NCI-H82 treated with DMSO at 0.1 percent for 48 hours (cell line): ENCODE results near the gene TRABD2B.

Experiments used
- DNase-seq: peaks from one replicate; lab custom pipeline; 2025; ENCODE audit not compliant: unreplicated experiment; lab: John Stamatoyannopoulos, UW

The TRABD2B gene

DNA sequence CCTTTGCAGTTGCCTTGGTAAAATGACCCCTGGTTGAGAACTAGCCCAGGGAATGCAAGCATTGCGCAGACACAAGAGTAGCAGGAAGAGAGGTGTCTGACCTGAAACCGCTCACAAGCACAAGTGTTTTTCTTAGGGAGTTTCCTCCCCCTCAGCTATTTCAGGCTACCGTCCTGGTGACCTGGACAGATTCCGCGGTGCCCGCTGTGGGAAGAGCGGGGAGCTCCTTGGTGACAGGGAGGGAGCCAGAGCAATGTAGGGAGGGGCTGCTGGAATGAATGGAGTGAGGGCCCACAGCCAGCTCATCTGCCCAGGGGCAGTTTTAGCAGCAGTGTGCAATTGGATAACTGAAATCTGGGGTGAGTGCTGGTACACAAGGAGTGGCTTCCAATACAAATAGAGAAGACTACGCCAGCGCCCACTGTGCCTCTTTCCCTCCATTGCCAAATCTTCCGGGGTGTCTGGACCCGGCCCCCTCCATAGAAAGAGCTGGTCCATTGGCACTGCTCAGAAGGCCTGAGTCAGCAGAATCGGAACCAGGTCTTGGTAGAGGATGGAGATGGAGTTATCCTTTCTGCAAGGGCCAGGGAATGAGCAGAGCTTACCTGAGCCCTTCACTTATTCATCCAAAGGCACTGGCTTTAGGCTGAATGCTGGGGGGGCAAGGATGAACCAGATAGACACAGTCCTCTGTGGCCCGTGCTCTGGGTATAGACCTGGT is 82.8 kb downstream of the TRABD2B start:
- DNase-seq: no peak

DNA sequence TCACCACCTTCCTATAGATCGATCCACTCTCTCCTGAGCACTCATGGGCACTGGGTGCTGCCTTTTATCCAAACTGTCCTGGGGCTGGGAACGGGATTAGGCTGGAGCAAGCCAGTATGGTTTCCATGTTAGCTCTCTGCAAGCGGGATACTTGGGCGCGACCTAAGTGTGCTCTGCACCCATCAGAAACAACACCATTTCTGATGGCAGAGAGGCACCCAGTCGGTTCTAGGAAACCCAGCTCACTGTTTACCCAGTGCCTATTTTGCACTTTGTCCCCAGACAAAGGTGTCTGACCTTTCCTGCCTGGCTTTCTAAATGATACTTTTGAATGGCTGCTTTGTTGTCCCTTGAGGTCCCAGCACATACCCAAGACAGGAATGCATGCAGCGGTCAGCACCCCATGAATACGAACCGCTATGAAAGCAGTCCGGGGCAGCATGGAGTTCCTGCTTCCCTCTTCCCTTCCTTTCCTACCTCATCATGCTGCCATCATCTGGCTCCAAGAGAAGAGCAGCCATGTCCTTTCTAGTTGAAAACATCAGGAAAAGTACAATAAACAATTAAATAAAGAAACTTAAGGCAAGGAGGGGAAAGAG is 83.9 kb downstream of the TRABD2B start:
- no peak for DNase-seq

DNA sequence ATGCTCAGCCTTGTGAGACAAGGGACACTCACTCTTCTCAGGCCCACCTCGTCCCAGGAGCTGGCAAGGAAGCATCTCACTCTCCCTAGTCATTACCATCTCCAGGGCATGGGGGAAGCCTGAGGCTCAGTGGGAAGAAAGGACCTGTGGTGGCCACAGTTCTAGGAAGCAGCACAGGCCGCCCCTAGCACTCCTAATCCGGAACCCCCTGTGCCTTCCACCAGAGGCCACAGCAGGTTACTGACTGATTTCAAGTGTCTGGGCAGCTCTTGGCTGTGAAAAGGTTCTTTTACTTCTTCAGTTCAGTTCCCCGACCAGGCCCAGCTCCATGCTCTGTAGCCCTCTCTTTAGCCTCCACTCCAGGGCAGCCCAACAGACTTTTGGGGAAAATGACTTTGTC is 84.4 kb downstream of the TRABD2B start:
- no peak for DNase-seq

DNA sequence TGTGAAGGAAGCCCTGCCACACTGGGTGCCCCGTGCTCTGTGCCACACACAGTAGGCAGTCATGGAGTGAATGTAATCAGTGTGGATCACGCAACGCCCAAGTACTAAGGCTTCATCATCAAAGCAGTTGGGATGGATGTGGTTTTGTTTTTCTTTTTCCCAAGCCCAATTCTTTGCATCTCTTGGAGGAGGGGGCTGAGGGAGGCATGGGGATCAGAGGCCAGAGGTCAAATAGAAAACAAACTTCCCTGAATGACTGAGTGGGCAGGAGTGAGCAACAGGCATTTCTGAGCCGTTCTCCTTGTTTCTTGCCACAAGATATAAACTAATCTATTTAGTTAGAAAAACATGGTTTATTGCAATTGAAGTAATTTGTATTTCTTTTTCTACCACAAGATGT is 85.3 kb downstream of the TRABD2B start:
- no peak for DNase-seq

DNA sequence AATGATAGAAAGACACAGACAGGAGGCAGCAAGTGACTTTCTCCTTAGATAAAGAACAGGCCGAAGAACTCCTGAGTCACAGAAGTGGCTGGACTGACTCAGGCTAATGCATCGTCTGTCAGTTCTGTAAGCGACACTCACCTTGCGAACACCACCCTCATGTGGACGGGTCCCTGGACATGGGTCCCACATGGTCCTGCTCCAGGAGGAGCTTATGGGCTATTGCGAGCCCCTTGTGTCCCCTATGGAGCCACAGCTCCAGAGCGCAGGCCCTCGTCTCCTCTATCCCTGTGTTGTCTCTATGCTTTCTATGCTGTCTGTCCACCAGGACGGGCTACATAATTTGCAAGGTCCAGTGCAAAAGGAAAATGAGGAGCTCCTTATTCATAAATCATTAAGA is 85.8 kb downstream of the TRABD2B start:
- no peak for DNase-seq

DNA sequence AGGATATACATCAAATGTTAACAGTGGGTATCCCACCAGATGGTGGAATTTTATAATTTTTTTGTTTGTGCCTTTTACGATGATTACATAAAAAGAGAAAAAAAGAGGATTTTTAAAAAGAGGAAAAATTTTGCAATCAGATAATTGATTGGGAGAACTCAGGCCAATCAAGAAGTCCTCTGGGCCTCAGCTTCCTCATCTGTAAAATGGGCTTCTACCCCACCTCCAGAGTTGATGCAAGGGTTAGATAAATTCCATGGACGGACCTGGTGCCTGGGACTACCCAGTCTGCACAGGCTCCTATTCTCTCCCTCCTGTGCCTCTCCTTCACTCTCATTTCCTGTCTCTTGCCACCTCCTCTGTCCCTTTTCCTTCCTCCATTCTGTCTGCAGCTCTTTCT is 88.9 kb downstream of the TRABD2B start:
- no peak for DNase-seq

DNA sequence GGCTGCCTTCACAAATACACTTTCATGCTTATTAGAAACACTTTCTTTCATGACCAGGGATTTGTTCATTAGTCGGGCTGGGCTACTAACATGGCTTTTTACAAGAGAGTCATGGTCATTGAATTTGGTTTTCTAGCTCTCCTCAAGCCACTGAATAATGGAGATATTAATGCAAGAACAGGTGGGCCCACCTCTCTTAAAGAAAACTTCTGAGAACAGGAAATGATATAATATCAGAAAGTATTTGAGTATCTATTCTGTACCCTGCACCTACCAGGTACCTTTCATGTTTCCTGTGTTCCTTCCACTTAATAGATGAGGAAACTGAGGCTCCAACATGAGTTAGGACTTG is 90.0 kb downstream of the TRABD2B start:
- DNase-seq: no peak

DNA sequence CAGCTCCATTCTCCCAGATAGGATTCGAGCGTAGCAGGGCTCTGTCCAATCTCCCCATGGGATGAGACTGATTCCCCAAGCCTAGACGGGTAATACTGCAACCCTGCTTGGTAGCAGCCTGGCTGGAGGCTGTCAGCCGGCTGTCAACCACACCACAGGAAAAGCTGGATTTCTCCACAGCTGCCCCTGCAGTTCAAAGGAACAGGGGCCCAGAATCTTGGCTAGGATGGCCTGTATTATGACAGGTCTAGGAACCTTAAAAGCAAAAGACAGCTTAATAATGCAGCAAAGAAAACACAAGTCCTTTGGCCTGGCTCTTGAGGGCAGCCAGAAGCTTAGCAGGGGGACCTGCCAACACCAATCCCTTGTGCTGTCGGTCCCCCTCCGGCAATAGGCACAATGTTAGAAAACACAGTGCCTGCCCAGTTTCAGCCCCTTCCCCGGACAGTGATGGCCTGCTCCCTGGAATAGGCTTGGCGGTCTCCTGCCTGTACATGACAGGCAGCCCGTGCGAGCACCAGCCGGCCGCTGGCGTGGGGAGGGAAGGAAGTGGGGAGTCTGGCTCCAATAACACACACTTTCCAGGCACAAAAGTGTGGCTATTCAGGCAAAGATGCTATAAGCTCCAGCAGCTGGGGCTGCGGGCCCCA is 90.5 kb downstream of the TRABD2B start:
- no peak for DNase-seq

DNA sequence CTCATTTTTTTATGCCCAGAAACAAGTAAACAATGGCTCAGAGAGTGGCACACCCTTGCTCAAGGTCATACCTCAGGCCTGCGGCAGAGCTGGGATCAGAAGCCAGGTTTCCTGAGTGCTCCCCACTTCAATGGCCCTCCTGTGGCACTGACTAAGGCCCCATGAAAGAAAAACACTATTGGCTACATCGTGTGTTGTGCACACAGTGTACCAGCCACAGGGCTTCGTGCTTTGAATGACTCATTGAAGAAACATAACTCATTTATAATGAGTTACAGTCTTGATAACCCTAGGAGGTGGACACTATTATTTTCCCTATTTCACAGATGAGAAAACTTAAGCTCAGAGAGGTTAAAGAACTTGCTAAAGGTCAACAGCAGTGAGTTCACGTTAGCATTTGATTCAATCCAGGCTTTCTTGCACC is 91.2 kb downstream of the TRABD2B start:
- no peak for DNase-seq

DNA sequence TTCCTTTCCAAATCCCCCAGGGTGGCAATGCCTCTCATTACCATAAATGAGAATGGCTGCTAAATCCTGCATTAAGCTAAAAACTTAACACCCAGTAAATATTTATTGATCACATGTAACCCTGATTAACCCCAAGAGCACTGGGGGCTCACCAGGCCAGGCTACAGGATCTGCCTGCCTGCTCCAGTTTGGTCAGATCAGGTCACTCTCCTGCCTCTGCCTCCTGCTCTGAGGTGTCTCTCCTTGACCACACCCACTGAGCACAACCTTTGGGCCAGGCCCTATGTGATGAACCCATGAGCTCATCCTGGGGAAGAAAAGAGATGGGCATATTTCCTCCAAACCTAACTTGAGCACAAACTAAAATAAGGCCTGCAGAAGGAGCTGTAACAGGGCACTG is 93.5 kb downstream of the TRABD2B start:
- no peak for DNase-seq

DNA sequence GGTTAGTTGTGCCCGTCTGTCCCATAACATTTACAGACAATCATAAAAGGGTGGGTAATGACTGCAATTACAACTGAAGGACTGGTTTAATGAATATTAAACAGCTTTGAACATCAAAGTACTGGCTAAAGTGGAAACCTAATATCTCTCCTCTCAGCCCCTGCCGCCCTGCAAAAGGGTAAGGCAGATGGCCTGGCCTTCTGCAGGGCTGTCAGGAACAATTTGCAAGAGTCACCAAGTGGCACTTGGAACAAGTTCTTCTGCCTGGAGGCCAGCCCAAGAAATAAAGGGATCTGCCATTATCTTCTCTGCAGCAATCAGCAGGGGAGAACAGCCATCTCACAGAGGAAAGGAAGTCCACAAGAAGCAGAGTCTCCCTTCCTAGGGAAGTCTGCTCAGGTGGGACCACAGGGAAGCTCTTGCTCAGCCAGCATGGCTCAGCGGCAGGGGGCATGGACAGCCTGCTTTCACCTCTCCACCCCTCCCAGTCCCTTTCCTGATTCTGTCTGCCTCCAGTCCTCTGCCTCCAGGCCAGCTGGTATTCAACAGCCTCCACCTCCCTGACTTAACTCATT is 96.1 kb downstream of the TRABD2B start:
- DNase-seq: no peak

DNA sequence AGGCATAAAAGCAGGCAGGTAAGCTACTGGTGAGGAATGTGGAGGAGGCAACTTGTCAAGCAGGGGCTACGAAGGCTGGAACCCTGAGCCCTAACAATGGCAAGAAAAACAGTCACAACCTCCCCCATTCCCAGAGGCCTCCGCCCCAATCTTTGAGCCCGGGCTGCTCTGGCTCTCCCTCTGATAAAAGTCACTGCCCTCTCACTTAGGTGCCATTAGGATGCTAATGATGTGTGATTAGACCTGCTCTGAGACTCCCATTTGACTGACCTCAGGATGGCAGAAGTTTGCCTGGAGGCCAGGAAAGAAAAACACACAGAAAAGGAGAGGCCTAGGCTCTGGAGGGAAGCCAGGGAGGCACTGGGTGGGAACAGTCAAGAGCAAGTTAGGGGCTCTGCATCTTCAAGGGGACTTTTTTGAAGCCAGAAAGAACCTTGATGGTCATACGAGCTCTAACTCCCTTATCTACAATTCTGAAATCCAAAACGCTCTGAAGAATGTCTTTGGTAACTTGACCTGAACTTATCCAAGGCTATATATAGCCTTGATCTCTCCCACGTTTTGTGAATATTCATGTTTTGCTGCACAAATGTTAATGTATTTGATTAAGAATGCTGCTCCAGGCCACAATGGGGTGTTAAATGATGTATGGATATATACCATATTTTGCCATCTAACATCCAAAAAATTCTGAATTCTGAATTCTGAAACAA is 98.9 kb downstream of the TRABD2B start:
- no peak for DNase-seq

DNA sequence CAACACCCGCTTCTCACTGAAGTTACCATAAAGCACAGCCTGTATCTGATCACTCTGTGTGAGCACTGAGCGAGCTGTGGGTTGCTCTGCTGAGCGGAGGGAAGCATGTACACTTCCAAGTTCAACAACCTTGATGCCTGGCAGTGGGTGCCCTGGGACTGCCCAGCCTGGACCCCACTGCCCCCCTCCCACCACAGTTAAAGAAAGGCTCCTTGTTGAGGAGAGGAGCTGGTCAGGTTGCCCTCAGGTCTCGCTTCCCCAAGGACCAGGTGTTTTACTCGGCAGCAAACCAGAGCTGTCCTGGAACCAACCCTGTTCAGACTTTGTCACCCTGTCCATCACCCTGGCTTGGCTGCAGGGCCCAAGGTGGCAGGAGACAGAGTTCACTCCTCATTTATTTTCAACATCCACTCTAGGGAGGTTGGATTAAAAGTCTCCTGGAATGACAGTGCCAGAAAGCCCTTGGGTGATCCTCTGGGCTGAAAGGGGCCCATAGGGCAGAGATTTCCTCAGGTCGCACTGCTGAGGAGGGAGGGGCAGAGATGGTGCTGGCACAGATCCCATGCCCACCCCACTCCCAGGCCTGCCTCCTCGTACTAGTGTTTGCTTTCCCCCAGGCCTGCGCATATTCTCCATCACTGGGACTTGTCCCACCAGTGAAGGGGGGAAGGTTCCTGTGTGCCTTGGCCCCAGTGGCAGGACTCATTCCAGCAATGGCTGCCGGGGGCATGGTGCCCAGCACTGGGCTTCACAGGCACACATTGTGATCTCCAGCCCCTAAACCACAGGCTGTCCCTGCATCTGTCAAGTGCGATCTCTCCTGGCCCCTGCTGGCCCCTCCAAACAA is 101.7 kb downstream of the TRABD2B start:
- DNase-seq: no peak

DNA sequence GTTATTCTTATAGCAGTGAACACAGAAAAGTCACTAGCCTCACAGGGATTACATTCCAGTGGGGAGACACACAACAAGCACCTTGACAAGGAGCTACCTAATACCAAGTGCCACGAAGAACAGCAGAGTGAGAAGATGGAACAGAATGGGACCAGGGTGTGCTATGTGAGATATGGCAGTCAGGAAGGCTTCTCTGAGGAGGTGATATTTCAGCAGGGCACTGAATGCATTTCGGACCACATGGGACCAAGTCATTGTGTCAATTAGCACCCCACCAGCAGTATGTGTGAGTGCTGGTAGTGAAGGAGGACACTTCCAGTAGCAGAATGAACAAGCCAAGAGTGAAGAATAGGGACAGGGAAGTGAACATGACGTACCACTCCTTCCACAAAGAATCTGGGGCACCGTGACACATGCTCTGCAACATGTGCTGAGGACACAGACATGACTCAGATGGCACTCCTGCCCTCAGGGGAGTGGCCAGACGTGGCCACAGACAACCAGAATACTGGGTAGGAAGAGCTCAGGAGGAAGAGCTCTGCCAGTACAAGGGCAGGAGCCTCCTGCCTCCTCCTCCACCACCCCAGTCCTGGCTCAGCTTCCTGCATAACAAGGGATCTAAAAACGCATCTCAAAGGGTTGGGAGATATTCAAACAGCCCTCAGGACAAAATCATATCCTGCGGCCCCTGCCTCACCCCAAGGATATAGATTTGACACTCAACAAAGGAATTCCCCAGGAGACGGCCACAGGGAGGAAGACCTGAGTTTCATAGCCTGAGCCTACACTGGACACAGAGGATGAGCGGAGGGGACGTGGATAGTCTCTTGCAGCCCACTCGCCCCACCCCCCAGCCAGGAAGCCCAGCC is 102.5 kb downstream of the TRABD2B start:
- DNase-seq: no peak

DNA sequence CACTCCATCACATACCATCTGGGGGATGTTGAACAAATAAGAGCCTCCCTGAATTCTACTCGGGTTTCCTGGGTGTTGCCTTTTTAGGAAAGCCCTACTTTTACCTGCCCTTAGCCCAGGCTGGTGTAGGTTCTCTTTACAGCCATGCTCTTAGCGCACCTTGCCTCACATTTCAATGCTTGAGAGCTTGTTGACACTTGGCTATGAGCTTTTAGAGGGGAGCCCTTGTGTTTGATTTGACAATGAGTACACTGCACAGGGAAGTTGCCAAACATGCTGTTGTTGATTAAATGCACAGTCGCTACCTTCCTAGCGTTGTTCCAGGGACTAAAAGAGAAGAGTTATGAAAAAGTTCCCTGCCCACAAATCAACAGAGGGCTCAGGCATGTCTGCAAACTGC is 103.8 kb downstream of the TRABD2B start:
- no peak for DNase-seq

DNA sequence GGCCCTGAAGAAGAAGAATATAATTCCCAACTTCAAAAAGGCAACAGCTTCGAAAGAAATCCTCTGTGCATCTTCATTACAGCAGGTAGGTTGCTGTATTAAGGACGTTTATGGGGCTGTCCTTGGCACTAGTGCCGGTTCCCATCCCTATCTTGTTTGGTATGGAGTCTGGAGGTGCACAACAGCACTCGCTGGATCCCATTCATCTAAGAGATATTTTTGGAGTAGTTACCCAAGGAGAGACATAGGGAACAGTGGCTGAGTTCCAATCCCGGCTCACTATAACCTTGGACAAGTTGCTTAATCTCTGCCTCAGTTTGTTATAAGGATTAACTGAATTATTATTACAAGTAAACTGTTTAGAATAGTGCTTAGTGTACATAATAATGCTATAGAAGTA is 106.4 kb downstream of the TRABD2B start:
- DNase-seq: no peak

DNA sequence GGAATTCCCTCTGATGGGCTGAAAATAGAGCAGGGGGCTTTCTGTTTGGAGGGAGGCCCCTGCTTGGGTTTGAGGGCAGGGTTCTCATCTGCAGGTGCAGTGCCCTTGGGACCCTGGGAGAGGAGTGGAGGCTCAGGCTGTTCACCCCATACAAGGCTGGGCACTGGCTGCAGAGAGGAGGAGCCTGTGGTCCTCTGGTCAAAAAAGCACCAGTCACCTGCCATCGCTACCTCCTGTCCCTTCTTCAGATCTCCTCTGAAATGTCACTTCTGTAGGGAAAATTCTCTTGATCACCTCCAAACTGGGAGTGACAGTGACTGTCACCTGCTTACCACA is 108.9 kb downstream of the TRABD2B start:
- DNase-seq: no peak

DNA sequence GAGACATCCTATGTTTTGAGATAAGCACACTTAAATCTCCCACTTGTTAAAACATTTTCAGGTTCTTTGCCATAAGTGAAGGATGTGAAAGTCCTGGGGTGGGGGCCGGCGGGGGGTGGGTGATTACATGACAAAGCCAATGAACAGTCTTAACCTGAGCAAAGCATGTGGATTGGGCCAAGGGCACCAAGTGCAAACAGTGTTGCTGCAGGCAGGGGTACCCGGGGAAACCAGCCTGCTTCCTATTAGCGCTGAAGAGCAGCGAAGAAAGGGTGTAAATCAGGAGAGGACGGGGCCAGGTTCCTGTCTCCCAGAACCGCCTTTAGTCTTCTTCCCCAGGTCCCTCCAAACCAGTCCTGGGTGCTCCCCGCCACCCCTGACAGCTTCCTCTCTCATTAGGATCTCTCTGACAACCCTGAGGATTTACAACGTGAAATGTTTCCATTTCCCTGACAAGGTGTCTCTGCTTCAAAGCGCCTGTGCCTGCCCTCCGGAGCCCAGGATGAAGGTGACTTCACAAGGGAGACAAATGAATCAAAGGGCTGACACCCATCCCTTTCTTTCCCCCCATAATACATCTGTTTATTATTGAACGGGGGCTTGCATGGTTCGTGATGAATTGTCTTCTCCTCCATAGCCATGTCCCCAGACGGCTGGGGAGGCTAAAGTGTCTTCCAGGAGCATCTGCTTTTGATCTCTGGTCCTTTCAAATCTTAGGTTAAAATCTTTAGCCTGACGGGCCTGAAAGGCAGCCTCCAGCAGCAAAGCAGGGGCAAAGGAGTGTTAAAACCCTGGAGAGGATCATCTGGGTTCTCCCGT is 109.5 kb downstream of the TRABD2B start:
- no peak for DNase-seq

DNA sequence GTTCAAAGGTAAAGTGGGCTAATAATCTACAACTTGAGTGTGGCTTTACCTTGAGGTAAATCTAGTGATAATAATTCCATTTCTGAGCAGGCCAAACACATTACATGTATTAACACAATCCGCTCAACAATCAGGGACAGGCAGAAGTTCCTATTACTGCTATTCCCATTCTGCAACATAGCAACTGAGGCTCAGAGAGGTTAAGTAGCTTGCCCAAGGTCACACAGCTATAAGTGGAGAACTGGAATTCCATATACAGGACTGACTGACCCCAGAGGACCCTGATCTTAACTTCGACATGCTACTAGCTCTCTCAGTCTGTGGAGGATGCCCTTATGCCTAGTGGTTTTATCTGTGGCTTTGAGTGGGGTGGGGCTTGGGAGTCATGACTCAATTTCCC is 110.1 kb downstream of the TRABD2B start:
- no peak for DNase-seq
